Hindlimb muscle (tissue), 1 donor: ENCODE results near the gene DNASE1L3. TPM values are rescaled to one million over a fixed set of nuclear protein-coding genes. Genes with fewer than 3 reads are reported as not detected.
"Not testable (repeated sequence)": the region's sequence is repeated elsewhere in the genome, so short reads cannot be mapped to it uniquely, and the experiment has no call there.

ENCODE experiments used
- DNase-seq: peaks from one replicate; pipeline ENCODE4 v3.0.0-alpha.2; 2013
- polyA plus RNA-seq: library from polyadenylated mRNA; unstranded; fragments of 120-200 nt; gene quantifications from one replicate; pipeline ENCODE4 v1.2.1, GENCODE V29; 2013; ENCODE audit not compliant: insufficient read length

DNASE1L3 gene
- polyA plus RNA-seq, 1 donor: 0.61 TPM

GRCh38 chr3:58235970-58236369, 25.2 kb upstream of the DNASE1L3 start:
- no peak for DNase-seq

DNA sequence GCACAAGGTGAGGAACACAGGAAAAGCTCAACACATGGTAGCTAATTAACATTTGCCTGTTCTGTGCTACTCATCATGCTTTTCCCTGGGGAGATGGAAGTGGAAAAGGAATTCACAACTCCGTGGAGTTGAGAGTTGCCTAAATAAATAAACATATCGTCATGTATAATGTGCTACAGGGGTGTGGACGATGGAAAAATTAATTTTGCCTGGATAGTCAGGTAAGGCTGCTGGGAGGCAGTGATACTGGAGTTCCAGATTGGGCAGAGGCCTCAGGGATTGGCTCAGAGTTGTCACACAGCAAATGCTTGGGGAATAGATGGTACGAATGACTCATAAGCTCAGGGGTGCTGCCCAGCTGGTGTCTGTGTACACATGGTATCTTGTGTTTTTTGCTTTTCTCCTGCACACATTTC, 23.8 kb upstream of the DNASE1L3 start:
- DNase-seq: no peak

DNA sequence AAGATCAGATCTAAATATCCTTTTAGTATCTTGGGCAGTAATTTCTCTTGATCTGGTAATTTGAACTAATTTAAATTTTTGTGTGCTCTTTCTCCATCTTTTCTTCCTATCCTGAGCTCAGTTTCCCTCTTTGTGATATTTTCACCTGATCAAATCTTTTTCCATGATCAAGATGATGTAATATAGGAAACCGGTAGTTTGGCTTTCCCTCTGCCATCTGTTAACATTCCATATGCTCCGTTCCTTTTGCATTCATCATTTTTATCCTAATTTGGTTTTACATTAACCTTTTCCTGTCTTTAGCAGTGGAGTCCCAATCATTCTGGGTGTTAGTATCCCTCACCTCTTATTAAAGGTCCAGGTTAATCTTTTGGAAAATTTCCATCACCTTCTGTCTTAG, 20.9 kb upstream of the DNASE1L3 start:
- no peak for DNase-seq

DNA sequence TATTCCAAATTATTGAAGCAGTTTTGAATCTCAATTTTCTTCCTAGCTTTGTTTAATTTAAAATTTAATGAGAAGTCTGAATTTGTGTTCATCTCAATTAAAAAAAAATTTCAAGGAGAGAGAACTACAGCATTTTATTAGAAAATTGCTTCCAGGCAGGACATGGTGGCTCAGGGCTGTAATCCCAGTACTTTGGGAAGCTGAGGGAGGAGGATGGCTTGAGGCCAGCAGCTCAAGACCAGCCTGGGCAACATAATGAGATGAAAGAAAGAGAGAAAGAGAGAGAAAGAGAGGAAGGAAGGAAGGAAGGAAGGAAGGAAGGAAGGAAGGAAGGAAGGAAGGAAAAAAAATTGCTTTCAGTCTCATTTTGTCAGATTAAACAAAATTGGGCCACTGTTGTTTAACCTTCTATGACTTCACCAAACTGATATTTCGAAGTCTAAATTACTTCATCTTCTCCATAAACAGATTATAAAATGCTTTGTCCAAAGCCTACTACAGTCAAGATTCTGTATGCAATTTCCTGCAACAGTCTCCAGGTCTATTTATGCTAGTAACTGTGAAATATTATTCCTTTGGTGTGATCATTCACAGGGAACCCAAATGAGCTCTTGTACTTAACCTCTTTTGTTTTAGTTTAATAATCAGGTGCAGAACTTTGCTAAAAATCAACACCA, 20.2 kb upstream of the DNASE1L3 start:
- DNase-seq: no peak

- DNase-seq: not testable (repeated sequence)
These were observed 17.2 kb upstream of the DNASE1L3 start for GRCh38 chr3:58227933-58228332.

GRCh38 chr3:58223855-58224254, 13.1 kb upstream of the DNASE1L3 start:
- no peak for DNase-seq

DNA sequence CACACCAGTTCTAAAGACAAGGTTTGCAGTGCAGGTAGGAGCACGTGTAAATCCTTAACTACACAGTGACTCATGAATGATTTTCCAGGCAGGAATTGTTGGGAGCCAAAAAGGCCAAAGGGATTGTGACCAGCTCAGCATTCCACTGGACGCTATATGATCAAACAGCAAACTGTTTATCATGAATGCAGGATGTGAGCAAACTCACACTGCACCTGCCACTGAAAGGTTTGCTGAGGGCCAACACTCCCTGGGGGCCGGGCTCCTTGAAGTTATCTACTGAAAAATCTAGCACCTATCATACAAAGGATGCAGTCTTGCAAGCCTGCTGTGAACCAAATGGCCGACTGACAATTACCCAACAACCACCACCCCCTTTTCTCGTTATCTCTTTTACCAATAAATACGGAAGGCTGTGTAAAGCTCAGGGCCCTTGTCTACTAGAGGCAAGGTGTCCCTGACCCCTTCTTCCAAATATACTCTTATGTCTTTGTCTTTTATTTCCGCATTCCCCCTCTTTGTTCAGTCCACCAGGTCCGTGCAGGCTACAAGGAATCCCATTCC, 11.5 kb upstream of the DNASE1L3 start:
- no peak for DNase-seq

DNA sequence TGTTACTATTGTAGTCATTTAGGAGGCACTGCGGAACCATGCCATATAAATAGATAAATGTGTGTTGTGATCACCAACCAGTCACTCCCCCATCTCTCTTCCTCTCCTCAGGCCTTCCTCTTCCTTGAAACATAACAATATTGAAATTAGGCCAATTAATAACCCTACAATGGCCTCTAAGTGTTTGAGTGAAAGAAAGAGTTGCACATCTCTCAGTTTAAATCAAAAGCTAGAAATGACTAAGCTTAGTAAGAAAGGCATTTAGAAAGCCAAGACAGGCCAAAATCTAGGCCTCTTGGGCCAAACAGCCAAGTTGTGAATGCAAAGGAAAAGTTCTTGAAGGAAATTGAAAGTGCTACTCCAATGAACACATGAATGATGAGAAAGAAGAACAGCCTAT, 8.1 kb upstream of the DNASE1L3 start:
- no peak for DNase-seq

GRCh38 chr3:58217209-58217811, 6.5 kb upstream of the DNASE1L3 start:
- DNase-seq: no peak

DNA sequence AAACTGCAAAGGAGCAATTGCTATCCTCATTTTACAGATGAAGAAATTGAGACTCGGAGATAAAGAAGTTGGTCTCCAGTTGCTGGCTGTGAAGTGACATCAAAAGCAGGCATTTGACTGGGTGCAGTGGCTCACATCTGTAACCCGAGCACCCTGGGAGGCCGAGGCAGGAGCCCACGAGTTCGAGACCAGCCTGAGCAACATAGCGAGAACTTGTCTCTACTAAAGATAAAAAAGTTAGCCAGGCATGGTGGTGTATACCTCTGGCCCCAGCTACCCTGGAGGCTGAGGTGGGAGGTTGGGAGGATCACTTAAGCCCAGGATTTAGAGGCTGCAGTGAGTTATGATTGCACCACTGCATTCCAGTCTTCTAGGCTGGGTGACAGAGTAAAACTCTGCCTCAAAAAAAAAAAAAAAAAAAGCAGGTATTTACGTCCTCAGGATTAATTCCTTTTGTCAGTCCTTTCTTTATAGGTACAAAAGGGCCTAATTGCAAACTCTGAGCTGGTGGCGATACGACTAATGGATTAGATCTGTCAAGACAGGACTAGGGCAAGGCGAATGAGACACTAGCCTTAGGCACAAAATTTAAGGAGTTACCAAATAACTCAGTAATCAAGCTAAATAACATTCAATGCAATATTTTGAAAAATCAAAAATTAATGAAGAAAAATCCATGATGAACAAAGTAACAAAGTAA, 5.9 kb upstream of the DNASE1L3 start:
- DNase-seq: no peak

DNA sequence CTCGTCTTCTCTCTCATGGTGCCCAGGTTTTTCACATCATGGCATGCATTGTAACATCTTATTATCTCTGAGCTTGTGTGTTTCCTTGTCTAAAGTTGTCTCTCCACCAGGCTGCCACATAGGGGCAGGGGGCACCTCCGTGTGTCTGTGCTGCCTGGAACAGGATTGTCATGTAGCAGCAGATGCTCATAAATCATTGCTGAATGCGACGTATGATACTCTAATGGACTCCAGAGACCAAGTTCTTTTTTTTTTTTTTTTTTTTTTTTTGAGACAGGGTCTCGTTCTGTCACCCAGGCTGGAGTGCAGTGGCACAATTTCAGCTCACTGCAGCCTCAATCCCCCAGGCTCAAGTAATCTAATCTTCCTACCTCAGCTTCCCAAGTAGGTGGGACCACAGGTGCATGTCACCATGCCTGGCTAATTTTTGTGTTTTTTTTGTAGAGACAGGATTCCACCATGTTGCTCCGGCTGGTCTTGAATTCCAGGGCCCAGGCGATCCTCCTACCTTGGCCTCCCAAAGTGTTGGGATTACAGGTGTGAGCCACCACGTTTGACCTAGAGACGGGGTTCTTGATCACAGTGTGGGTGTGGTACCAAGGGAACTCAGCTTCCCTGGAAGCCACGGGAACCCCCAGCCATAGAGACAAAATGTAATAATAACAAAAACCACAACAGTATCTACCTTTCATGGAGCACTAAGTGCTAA, 4.7 kb upstream of the DNASE1L3 start:
- DNase-seq: no peak

DNA sequence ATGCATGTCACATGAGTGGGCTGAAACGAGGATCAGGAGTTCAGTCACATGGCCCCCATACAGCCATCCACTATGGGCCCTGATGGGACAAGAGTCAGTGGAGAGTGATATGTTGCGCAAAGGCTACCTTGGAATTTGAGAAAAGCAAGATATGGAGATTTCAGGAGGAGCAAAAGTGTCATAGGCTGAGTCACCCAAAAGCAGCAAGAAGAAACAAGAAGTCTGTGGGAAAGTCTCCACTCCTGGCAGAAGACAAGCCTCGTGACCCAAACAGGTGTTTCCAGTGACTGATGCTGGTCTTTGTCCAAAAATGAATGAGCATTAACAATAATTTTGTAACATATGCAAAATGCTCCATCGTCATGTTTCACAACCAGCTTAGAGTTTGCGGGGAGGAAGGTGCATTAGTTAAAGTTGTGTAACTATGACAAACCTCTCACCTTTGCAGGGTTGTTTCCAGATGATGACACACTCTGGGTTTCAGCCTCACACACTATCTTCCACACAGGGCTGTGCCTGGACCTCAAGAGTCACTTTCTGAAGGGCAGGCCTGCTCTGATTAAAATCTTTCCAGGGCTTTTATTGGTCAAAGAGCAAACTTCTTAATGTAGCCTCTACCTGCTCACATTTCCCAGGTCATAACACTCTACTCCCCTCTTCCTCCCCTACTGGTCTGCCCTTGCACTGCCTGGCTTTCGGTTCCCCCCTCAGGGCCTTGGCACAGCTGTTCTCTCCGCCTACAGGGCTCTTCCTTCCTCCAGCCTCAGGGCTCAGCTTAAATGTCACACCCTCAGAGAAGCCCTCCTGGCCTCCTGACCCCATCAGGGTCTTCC, 3.9 kb upstream of the DNASE1L3 start:
- no peak for DNase-seq

- no peak for DNase-seq
These were observed 839 bp downstream of the DNASE1L3 start for GRCh38 chr3:58209933-58210332.

- DNase-seq: no peak
These were observed 2.8 kb downstream of the DNASE1L3 start for GRCh38 chr3:58207954-58208353.

- no peak for DNase-seq
These were observed 4.3 kb downstream of the DNASE1L3 start for GRCh38 chr3:58206406-58207011.

GRCh38 chr3:58205981-58206380, 4.8 kb downstream of the DNASE1L3 start:
- DNase-seq: no peak

DNA sequence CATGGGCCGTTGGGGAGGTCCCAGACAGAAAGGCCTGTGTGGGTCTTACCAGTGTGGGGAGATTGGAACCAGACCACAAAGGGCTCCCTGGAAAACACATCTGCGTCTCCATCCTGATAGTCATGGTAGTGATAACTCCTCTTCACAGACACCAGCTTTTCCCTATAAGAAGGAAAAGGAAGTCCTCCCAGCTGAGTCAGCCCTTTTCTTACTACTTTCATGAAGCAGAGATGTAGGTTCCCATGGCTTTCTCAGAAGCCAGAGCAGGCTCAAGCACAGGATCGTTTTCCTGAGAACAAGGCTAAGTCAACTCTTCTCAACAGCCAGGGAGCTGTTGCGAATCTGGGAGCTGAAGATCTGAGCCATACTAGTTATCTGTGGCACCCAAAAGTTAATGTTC, 6.1 kb downstream of the DNASE1L3 start:
- DNase-seq: no peak

GRCh38 chr3:58203541-58203940, 7.2 kb downstream of the DNASE1L3 start:
- DNase-seq: no peak

GRCh38 chr3:58202917-58203360, 7.8 kb downstream of the DNASE1L3 start:
- no peak for DNase-seq

- DNase-seq: not testable (repeated sequence)
These were observed 9.3 kb downstream of the DNASE1L3 start for GRCh38 chr3:58201451-58201850.

- DNase-seq: no peak
These were observed 9.9 kb downstream of the DNASE1L3 start for GRCh38 chr3:58200846-58201355.
